Body of pancreas (tissue), 4 donors: ENCODE results near the gene SH3D21.

Source experiments
- CTCF ChIP-seq, 7 experiments: fragments of 450-650 bp in 4 of 7; fragments of 200-600 bp in 3 of 7; sonication (generic) in 3 of 7; IDR thresholded peaks; one replicate each; pipeline ENCODE4 v1.5.1; 2016 to 2019; ENCODE audit warnings: antibody characterized with exemption in 7 of 7
- POLR2A ChIP-seq, 3 donors: fragments of 450-650 bp; IDR thresholded peaks; one replicate each; pipeline ENCODE4 v1.6.1; 2016; ENCODE audit warnings: antibody characterized with exemption in 3 of 3, mild to moderate bottlenecking in 2 of 3

DNA sequence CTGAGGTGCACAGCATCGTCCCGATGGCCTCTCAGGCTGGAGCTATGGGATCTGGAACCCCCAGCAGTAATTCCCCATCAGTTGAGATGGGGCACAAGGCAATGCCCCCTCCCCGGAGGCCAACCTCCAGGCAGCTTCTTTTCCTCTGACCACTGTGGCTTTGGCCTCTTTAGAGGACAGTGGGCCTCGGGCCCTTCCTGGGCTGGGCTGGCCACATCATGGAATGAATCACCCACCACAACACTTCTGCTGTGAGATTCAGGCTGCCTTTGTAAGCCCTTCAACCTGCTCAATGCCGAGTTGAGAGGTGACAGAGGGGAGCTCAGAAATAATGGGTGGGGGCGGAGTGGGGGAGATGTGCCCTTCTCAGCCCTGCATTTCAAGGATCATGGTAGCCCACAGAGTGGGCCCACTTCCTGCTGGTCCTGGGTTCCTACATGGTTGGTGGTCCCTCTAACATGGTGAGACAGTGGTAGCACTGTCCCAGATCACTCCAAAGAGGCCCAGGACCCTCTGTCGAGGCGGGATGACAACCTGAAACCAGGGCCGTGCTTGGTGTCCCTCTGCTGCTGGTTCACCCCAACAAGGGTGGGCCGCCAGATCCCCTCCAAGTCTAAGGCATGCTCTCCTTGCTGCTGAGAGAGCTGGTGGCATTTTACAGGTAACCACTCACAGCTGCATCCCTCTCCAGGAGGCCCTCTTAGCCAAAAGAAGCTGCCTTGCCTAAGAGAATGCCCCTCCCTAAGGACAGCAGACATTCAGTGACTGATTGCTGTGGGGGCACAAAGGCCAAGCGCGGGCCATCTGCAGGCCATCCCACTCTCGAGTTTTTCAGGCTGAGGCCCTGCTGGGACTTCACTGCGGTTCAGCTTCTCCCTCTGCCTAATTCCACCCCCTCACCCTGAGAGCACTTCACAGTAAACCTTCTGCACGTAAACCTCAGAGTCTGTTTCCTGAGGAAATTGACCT is 47.0 kb downstream of the SH3D21 start:
- TF ChIP-seq CTCF (IDR thresholded peaks at IDR 0.05) (no peak), POLR2A (IDR thresholded peaks at IDR 0.05) (no peak)
